NB4 (cell line): ENCODE data around the gene AFF3.

Source experiments
- CTCF ChIP-seq: IDR thresholded peaks from one replicate; pipeline ENCODE4 v1.5.1; 2012; ENCODE audit warnings: low read depth, low read length
- POLR2A ChIP-seq: IDR thresholded peaks from 2 replicates; pipeline ENCODE4 v1.6.1; 2011; ENCODE audit warnings: mild to moderate bottlenecking; ENCODE audit not compliant: insufficient read length; ENCODE audit errors: extremely low read depth

GRCh38 chr2:99719102-99719501, 423.3 kb downstream of the AFF3 start:
- TF ChIP-seq POLR2A (no peak), CTCF (no peak)
